ENCODE data around the gene SAMD7. TPM values are rescaled to one million over a fixed set of nuclear protein-coding genes. Genes with fewer than 3 reads are reported as not detected.

The SAMD7 gene
- total and polyA plus RNA-seq, 9 of the 15 experiments (the other 6 are each of a cell fraction or from before 2014, with no cell fraction given) = not detected

GRCh38 chr3:169966428-169966950, 55.1 kb downstream of the SAMD7 start, which contains the start of gene SEC62 (continued):
- TF ChIP-seq CREB3L1 (IDR thresholded peaks at IDR 0.05; ENCODE audit: borderline replicate concordance, low read depth) (peak; percentile 90), JUND (IDR thresholded peaks at IDR 0.05; ENCODE audit: borderline replicate concordance, low read depth, low read length) (peak; percentile 52), JUND (tag; IDR thresholded peaks at IDR 0.05; ENCODE audit: borderline replicate concordance, low read depth, low read length) (peak; percentile 31; the same call in 1 of the 3 replicates), EHMT2 (IDR thresholded peaks at IDR 0.05) (no peak), ZNF398 (CRISPR knock-in tag; IDR thresholded peaks at IDR 0.05) (no peak), EGR1 (conservative IDR thresholded peaks at IDR 0.05) (peak; percentile 96), NEUROD1 (IDR thresholded peaks at IDR 0.05; ENCODE audit: borderline replicate concordance, low read depth, low read length, partially characterized antibody) (peak; percentile 72), RBM25 (IDR thresholded peaks at IDR 0.05; ENCODE audit: low read depth, low read length, severe bottlenecking) (peak; percentile 78), MBD2 (IDR thresholded peaks at IDR 0.05; ENCODE audit: borderline replicate concordance, low read depth) (peak; percentile 74; the same call in 1 of the 2 replicates), ZBTB7A (IDR thresholded peaks at IDR 0.05; ENCODE audit: borderline replicate concordance, control insufficient read depth, low read depth, low read length) (peak; percentile 83; the same call in 1 of the 2 replicates), SMAD1 (IDR thresholded peaks at IDR 0.05; ENCODE audit: low read depth, low read length, partially characterized antibody) (peak; percentile 99), MTA1 (IDR thresholded peaks at IDR 0.05; ENCODE audit: borderline replicate concordance) (0 out of 2 replicates have a peak, but pooled peaks have one; percentile 37), FOXJ2 (tag; IDR thresholded peaks at IDR 0.05) (no peak), RB1 (IDR thresholded peaks at IDR 0.05; ENCODE audit: low read depth) (peak; percentile 88; the same call in 1 of the 2 replicates), NELFE (IDR thresholded peaks at IDR 0.05; ENCODE audit: insufficient read depth, insufficient read length) (no peak), MED1 (CRISPR knock-in tag; IDR thresholded peaks at IDR 0.05; ENCODE audit: borderline replicate concordance) (no peak), PML (IDR thresholded peaks at IDR 0.05; ENCODE audit: low read length) (peak; percentile 54), RERE (CRISPR knock-in tag; IDR thresholded peaks at IDR 0.05; ENCODE audit: borderline replicate concordance) (no peak)

Data from K562 (cell line).